ENCODE measurements around the gene PRDX1. TPM values are rescaled to one million over a fixed set of nuclear protein-coding genes. Genes with fewer than 3 reads are reported as not detected.
A peak's percentile ranks its signal among the peaks of the same experiment; 100 is the strongest.
"Not testable (repeated sequence)": the region's sequence is repeated elsewhere in the genome, so short reads cannot be mapped to it uniquely, and the experiment has no call there.

PRDX1 gene
- total and polyA plus RNA-seq, 2 of the 8 experiments (the other 6 are each of a cell fraction or from before 2014, with no cell fraction given), result 1,165 to 1,418 TPM

- not testable (repeated sequence) for H3K9me3 ChIP-seq (ENCODE audit: insufficient read depth in 2 of 2, low read depth in 1 of 2, low read length in 1 of 2); H2BK20ac ChIP-seq (ENCODE audit: low read length); H2BK5ac ChIP-seq (ENCODE audit: low read depth, low read length); H3K9ac ChIP-seq (replicated peaks in 1 of 4; ENCODE audit: extremely low read depth in 1 of 4, low read depth in 3 of 4, low read length in 3 of 4); H2BK15ac ChIP-seq (ENCODE audit: low read length); H3K56ac ChIP-seq (replicated peaks; ENCODE audit: insufficient read length, low read depth, low read length); H4K91ac ChIP-seq (replicated peaks; ENCODE audit: insufficient read length, low read length); FAIRE-seq; H3K79me1 ChIP-seq (ENCODE audit: low read depth, low read length); H4K5ac ChIP-seq (ENCODE audit: insufficient read length, low read depth, low read length); DNase-seq (ENCODE audit: low read depth in 1 of 2, low spot score in 2 of 2); H3K27me3 ChIP-seq (replicated peaks in 1 of 4; ENCODE audit: control insufficient read depth in 3 of 4, extremely low read depth in 1 of 4, insufficient read depth in 3 of 4, low read length in 3 of 4); H2AFZ ChIP-seq (ENCODE audit: low read length); H2AK5ac ChIP-seq (ENCODE audit: low read depth, low read length); H2BK120ac ChIP-seq (replicated peaks; ENCODE audit: low read depth, low read length); H3K18ac ChIP-seq (ENCODE audit: extremely low read depth, low read length); H3K4me1 ChIP-seq (replicated peaks in 1 of 4; ENCODE audit: control insufficient read depth in 3 of 4, insufficient read depth in 4 of 4, low read length in 3 of 4); H2BK12ac ChIP-seq (ENCODE audit: low read depth, low read length); H3K36me3 ChIP-seq (ENCODE audit: control insufficient read depth in 2 of 4, insufficient read depth in 4 of 4, low read length in 3 of 4); H3K23ac ChIP-seq (ENCODE audit: insufficient read length); H4K20me1 ChIP-seq (replicated peaks in 1 of 2; ENCODE audit: control insufficient read depth in 1 of 2, insufficient read depth in 2 of 2, low read length in 2 of 2); H3K4ac ChIP-seq (replicated peaks; ENCODE audit: insufficient read length, low read depth, low read length); H4K8ac ChIP-seq (ENCODE audit: extremely low read depth, insufficient read depth, low read length); H3K14ac ChIP-seq (ENCODE audit: insufficient read length); H3K27ac ChIP-seq (ENCODE audit: low read depth, low read length)
- Histone ChIP-seq H3K4me3 (ENCODE audit: extremely low read depth in 1 of 4, insufficient read depth in 2 of 4, low read depth in 3 of 4, low read length in 4 of 4) (peak overlapping the region in 3 of 4 experiments; percentile 77 to 88 (median 78); a peak in 6 of 8 replicates), H3K79me2 (ENCODE audit: control insufficient read depth in 1 of 2, insufficient read depth in 2 of 2, low read length in 2 of 2) (peaks cover 0 to 18% of the 10 kb centered on the region in 2 experiments; a peak in 1 of 4 replicates), H3K23me2 (ENCODE audit: low read depth, low read length) (peaks cover 11% of the 10 kb centered on the region), H3K4me2 (ENCODE audit: insufficient read depth in 1 of 2, low read depth in 2 of 2, low read length in 2 of 2) (peak overlapping the region; percentile 84 to 93)
- POLR2A ChIA-PET (ENCODE audit: partially characterized antibody), result interaction anchor here (0.6 to 3.8 kb wide), 9 partner anchors 11 to 689 kb away, joined by 3 to 19 read pairs (median 5); partner anchors contain the start of genes CCDC163, HPDL, MMACHC and MUTYH
- 34% methylated on average over 14 of the region's 14 CpGs; no CpG with 5 or more reads in 1 of the 2 experiments for WGBS, 2 experiments (ENCODE audit: extremely low coverage in 1 of 2, insufficient coverage in 1 of 2, insufficient read length in 1 of 2, insufficient replicate concordance in 2 of 2, low coverage in 1 of 2, low lambda C conversion rate in 2 of 2, missing lambda C conversion rate in 1 of 2)
- CTCF ChIA-PET (ENCODE audit: partially characterized antibody), result interaction anchor here (1.0 to 10.1 kb wide), 4 partner anchors 130 to 186 kb away, joined by 3 to 194 read pairs (median 4); partner anchors contain the start of gene HPDL
These were observed 32.3 kb downstream of the PRDX1 start for GRCh38 chr1:45489379-45489778.

All from H1 (cell line).